OCI-LY7 (cell line): ENCODE measurements around the gene IPO9. TPM values are rescaled to one million over a fixed set of nuclear protein-coding genes. Genes with fewer than 3 reads are reported as not detected.

Experiments used
- BruUV-seq: library from RNA; stranded (reverse); fragments of 400-500 nt; replicated peaks from 2 replicates; lab custom pipeline; 2021; lab: Mats Ljungman, UMichigan
- CTCF ChIA-PET: fragments of 300-600 bp; sonication (Branson Sonifier 250); formaldehyde crosslinking; loops from one replicate; lab custom pipeline; 2022; ENCODE audit warnings: antibody characterized with exemption; ENCODE audit not compliant: unreplicated experiment; lab: Charles Lee
- POLR2A ChIA-PET: fragments of 300-600 bp; sonication (Branson Sonifier 250); formaldehyde crosslinking; loops from one replicate; lab custom pipeline; 2022; ENCODE audit warnings: antibody characterized with exemption; lab: Charles Lee
- DNase-seq: peaks from one replicate; pipeline ENCODE4 v3.0.0-alpha.2; 2015; ENCODE audit warnings: low spot score
- H2AFZ ChIP-seq: fragments of 200-600 bp; sonication (generic), shearing (Covaris generic); 2 replicates; pipeline ENCODE4 v1.6.1; 2014; ENCODE audit warnings: mild to moderate bottlenecking, antibody characterized with exemption, low read length, moderate library complexity
- H3K27ac ChIP-seq: fragments of 200-600 bp; sonication (generic); 2 replicates; pipeline ENCODE4 v1.5.1; 2014; ENCODE audit warnings: mixed run types, low read depth, mild to moderate bottlenecking, moderate library complexity, low read length, inconsistent platforms; ENCODE audit not compliant: poor library complexity, severe bottlenecking
- H3K36me3 ChIP-seq: fragments of 200-600 bp; sonication (generic); 2 replicates; pipeline ENCODE4 v1.6.1; 2014; ENCODE audit warnings: mild to moderate bottlenecking, antibody characterized with exemption, low read length, moderate library complexity, mixed read lengths; ENCODE audit not compliant: insufficient read depth
- H3K4me1 ChIP-seq: fragments of 200-600 bp; sonication (generic); 2 replicates; pipeline ENCODE4 v1.5.1; 2014; ENCODE audit warnings: mild to moderate bottlenecking, low read length; ENCODE audit not compliant: insufficient read depth, poor library complexity, severe bottlenecking
- H3K4me2 ChIP-seq: fragments of 200-600 bp; sonication (generic); 2 replicates; pipeline ENCODE4 v1.6.1; 2014; ENCODE audit warnings: mild to moderate bottlenecking, low read length
- H3K4me3 ChIP-seq: fragments of 200-600 bp; sonication (generic); 2 replicates; pipeline ENCODE4 v1.5.1; 2014; ENCODE audit warnings: mild to moderate bottlenecking, low read depth, low read length; ENCODE audit not compliant: poor library complexity, severe bottlenecking
- H3K79me2 ChIP-seq: fragments of 200-600 bp; sonication (generic); 2 replicates; pipeline ENCODE4 v1.6.1; 2016; ENCODE audit warnings: low read depth, mild to moderate bottlenecking, low read length, moderate library complexity, mixed read lengths; ENCODE audit not compliant: insufficient read depth
- H3K9me2 ChIP-seq: fragments of 200-600 bp; sonication (generic); 2 replicates; pipeline ENCODE4 v1.6.1; 2016; ENCODE audit warnings: mild to moderate bottlenecking, low read length, mixed read lengths; ENCODE audit not compliant: insufficient read depth
- H3K9me3 ChIP-seq: fragments of 200-600 bp; sonication (generic); 2 replicates; pipeline ENCODE4 v1.6.1; 2014; ENCODE audit warnings: mild to moderate bottlenecking, mixed run types, low read length, mixed read lengths
- H4K20me1 ChIP-seq: fragments of 200-600 bp; sonication (generic); 2 replicates; pipeline ENCODE4 v1.6.1; 2014; ENCODE audit warnings: mild to moderate bottlenecking, antibody characterized with exemption, low read length, moderate library complexity, mixed read lengths; ENCODE audit not compliant: insufficient read depth
- CTCF ChIP-seq: fragments of 200-600 bp; sonication (generic); conservative IDR thresholded peaks from 2 replicates; pipeline ENCODE4 v1.5.1; 2014; ENCODE audit warnings: mild to moderate bottlenecking, antibody characterized with exemption, low read length, moderate library complexity, mixed read lengths
- EZH2phosphoT487 ChIP-seq: fragments of 200-600 bp; sonication (generic); IDR thresholded peaks from 2 replicates; pipeline ENCODE4 v1.6.1; 2018; ENCODE audit warnings: low read depth, borderline replicate concordance, mild to moderate bottlenecking, mixed run types, antibody characterized with exemption, low read length, moderate library complexity, mixed read lengths
- intact Hi-C: fragments of 100-400 bp; cut with micrococcal nuclease; formaldehyde crosslinking; loops from one replicate; pipeline ENCODE4 v1.10.0; 2022; ENCODE audit not compliant: unreplicated experiment
- total RNA-seq, 2 experiments: library from RNA; depleted of rRNA in 1 of 2; stranded (reverse); fragments of >200 nt in 1 of 2; shearing (Covaris generic) in 1 of 2; gene quantifications; 2 replicates each; pipeline ENCODE4 v1.2.3, GENCODE V29; 2014 to 2022

IPO9 gene
- total RNA-seq, 2 experiments from 2014 or later: 47.2 to 67.9 TPM

- H3K4me1 ChIP-seq: no peaks in the 10 kb centered on the region
- ChIA-PET CTCF (no interaction called here), POLR2A (no interaction called here)
- H3K79me2 ChIP-seq: no peaks in the 10 kb centered on the region
- H3K36me3 ChIP-seq: peaks cover 24% of the 10 kb centered on the region
- H2AFZ ChIP-seq: no peak overlapping the region
- no peaks in the 10 kb centered on the region for H4K20me1 ChIP-seq
- no peak overlapping the region for H3K27ac ChIP-seq
- TF ChIP-seq CTCF (no peak), EZH2phosphoT487 (no peak)
- no peak overlapping the region for H3K4me3 ChIP-seq
- BruUV-seq: no TSS peak
- no peak for DNase-seq
- H3K9me2 ChIP-seq: no peaks in the 10 kb centered on the region
- intact Hi-C loops: no loop called here
- H3K4me2 ChIP-seq: no peak overlapping the region
- H3K9me3 ChIP-seq: no peaks in the 10 kb centered on the region
Observed at GRCh38 chr1:201809876-201810275, 19.1 kb upstream of the IPO9 start.

GRCh38 chr1:201810466-201811216 is 18.3 kb upstream of the IPO9 start:
- no TSS peak for BruUV-seq
- TF ChIP-seq CTCF (no peak), EZH2phosphoT487 (no peak)
- H3K79me2 ChIP-seq: no peaks in the 10 kb centered on the region
- no peaks in the 10 kb centered on the region for H4K20me1 ChIP-seq
- H3K4me1 ChIP-seq: no peaks in the 10 kb centered on the region
- no peak overlapping the region for H3K27ac ChIP-seq
- no peak overlapping the region for H2AFZ ChIP-seq
- ChIA-PET POLR2A (no interaction called here), CTCF (no interaction called here)
- DNase-seq: no peak
- intact Hi-C loops: no loop called here
- H3K4me3 ChIP-seq: no peak overlapping the region
- peaks cover 24% of the 10 kb centered on the region for H3K36me3 ChIP-seq
- H3K9me2 ChIP-seq: no peaks in the 10 kb centered on the region
- no peaks in the 10 kb centered on the region for H3K9me3 ChIP-seq
- no peak overlapping the region for H3K4me2 ChIP-seq

- Histone ChIP-seq H3K79me2 (no peaks in the 10 kb centered on the region), H3K4me1 (no peaks in the 10 kb centered on the region), H4K20me1 (no peaks in the 10 kb centered on the region), H3K9me2 (no peaks in the 10 kb centered on the region), H3K9me3 (no peaks in the 10 kb centered on the region), H3K4me3 (no peak overlapping the region), H3K27ac (no peak overlapping the region), H3K36me3 (peaks cover 34% of the 10 kb centered on the region), H2AFZ (no peak overlapping the region), H3K4me2 (no peak overlapping the region)
- no peak for DNase-seq
- TF ChIP-seq CTCF: no peak
- TF ChIP-seq EZH2phosphoT487: no peak
- POLR2A ChIA-PET: interaction anchor here (1.1 to 1.6 kb wide), 2 partner anchors 9 to 176 kb away, joined by 5 to 6 read pairs; no protein-coding TSS in a partner anchor
- no TSS peak for BruUV-seq
- intact Hi-C loops: no loop called here
- CTCF ChIA-PET: no interaction called here
Observed at GRCh38 chr1:201813226-201813625, 15.7 kb upstream of the IPO9 start.
